Coronary artery (tissue), 2 donors: ENCODE data around the gene DDX52.

Experiments
- DNase-seq: peaks from one replicate; pipeline ENCODE4 v3.0.0-alpha.2; 2017; ENCODE audit warnings: low spot score
- H3K27ac ChIP-seq, 2 donors: fragments of 200-600 bp; sonication (generic); one replicate each; pipeline ENCODE4 v1.5.1; 2016 to 2019
- H3K4me3 ChIP-seq: fragments of 200-600 bp; sonication (generic); 2 replicates; pipeline ENCODE4 v1.5.1; 2016; ENCODE audit warnings: mild to moderate bottlenecking, moderate library complexity
- TF ChIP-seq, protein P1 (sequence below): fragments of 200-600 bp; sonication (generic); IDR thresholded peaks from one replicate; pipeline ENCODE4 v1.5.1; 2019; ENCODE audit warnings: antibody characterized with exemption

Gene DDX52

GRCh38 chr17:37567538-37567937 lies 75.7 kb downstream of the DDX52 start:
- no peak for DNase-seq
- TF ChIP-seq, protein P1, sequence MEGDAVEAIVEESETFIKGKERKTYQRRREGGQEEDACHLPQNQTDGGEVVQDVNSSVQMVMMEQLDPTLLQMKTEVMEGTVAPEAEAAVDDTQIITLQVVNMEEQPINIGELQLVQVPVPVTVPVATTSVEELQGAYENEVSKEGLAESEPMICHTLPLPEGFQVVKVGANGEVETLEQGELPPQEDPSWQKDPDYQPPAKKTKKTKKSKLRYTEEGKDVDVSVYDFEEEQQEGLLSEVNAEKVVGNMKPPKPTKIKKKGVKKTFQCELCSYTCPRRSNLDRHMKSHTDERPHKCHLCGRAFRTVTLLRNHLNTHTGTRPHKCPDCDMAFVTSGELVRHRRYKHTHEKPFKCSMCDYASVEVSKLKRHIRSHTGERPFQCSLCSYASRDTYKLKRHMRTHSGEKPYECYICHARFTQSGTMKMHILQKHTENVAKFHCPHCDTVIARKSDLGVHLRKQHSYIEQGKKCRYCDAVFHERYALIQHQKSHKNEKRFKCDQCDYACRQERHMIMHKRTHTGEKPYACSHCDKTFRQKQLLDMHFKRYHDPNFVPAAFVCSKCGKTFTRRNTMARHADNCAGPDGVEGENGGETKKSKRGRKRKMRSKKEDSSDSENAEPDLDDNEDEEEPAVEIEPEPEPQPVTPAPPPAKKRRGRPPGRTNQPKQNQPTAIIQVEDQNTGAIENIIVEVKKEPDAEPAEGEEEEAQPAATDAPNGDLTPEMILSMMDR, result no peak
- H3K27ac ChIP-seq, result no peak overlapping the region
- H3K4me3 ChIP-seq, result no peak overlapping the region

DNA sequence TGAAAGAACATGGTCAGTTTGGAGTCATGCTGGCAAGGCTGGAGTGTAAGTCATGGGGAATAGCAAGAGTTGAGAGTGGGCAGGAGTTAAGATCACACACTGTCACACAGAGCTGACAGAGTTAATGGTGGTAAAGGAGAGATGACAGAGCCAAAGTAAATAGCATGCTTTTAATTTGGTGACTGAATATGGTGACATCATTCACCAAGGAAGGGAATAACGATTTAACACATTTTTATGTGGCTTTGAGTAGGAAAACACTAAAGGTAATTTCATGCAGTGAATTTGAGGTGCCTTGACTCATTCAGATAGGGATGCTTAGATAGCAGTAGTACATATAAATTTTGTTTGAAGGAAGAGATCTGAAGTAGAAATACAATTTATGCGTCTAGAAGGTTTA lies 76.1 kb downstream of the DDX52 start:
- TF ChIP-seq, protein P1, result no peak
- DNase-seq, result no peak
- Histone ChIP-seq H3K27ac (no peak overlapping the region), H3K4me3 (no peak overlapping the region)

DNA sequence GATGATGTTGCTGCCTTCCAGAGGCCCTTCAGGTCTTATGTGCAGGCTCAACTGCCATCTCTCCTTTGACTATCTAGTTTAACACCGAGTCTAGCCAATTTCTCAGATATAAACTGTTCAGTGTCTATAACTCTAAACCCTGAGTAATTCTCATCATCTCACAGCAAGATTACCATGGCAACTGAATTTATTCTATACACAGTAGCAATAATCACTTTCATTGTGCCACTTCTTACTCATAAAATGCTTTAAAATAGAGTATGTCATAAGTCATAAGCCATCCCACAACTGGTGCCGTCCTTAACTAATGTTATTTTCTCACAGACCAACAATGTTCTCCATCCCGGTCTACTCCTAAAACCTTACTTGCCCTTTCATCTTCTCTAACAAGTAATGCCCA lies 79.0 kb downstream of the DDX52 start:
- no peak overlapping the region for H3K27ac ChIP-seq
- TF ChIP-seq, protein P1, result no peak
- no peak for DNase-seq
- no peak overlapping the region for H3K4me3 ChIP-seq

DNA sequence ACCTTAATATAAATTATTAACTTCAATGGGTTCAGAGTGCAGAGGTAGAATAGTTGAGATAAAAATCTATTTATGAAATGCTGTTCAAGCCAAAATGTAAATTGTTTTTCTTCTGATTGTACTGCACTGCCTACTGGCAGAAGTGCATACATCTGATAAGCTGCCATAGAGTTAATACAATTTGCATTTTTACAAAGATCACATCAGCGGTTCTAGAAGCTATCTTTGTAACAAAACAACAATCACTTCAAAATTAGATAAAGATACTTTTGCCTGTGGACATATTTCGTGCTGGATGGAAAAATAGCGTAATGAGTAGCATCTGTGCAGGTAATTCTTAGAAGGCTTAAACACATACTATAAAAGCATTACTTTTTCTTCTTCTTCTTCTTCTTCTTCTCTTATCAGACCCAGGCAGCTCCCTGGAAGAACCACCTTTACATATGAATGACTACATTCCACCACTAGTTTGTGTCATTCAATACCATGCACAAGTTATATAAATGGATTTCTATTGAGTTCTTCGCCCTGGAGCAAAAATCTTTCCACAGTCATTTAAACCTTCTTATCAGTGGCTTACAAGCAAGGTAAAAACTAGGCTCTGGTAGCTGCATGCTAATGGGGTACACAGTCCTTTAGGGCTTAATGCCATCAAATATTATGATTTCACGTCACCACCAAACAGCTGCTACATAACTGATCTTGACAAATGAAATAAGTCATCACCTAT lies 81.1 kb downstream of the DDX52 start:
- no peak for DNase-seq
- Histone ChIP-seq H3K27ac (no peak overlapping the region), H3K4me3 (no peak overlapping the region)
- TF ChIP-seq, protein P1, result no peak
